Effector memory CD8-positive, alpha-beta T cell (primary cell): ENCODE measurements around the gene SRGAP2B.
"Not testable (repeated sequence)": the region's sequence is repeated elsewhere in the genome, so short reads cannot be mapped to it uniquely, and the experiment has no call there.

Source experiments
- ATAC-seq: fragments of 150-1000 bp; cut with Tn5 transposase; replicated peaks from 2 replicates; pipeline ENCODE4 v1.10.0; 2021; ENCODE audit warnings: mild to moderate bottlenecking, moderate library complexity
- DNase-seq, 3 experiments: peaks; one replicate each; pipeline ENCODE4 v3.0.0; 2021
- H3K27ac Mint-ChIP-seq, 2 donors: one replicate each; pipeline ENCODE4 v1.8.0; 2022; ENCODE audit warnings: mild to moderate bottlenecking in 2 of 2, mixed read lengths in 2 of 2, moderate library complexity in 2 of 2
- H3K27me3 Mint-ChIP-seq, 2 donors: one replicate each; pipeline ENCODE4 v1.8.0; 2022; ENCODE audit warnings: mixed read lengths in 2 of 2
- H3K36me3 Mint-ChIP-seq: one replicate; pipeline ENCODE4 v1.8.0; 2022; ENCODE audit warnings: mild to moderate bottlenecking, moderate library complexity, mixed read lengths; ENCODE audit not compliant: insufficient read depth
- H3K4me1 Mint-ChIP-seq, 2 donors: one replicate each; pipeline ENCODE4 v1.8.0; 2022; ENCODE audit warnings: low read depth in 2 of 2, mixed read lengths in 2 of 2
- H3K4me3 Mint-ChIP-seq, 2 donors: one replicate each; pipeline ENCODE4 v1.8.0; 2022; ENCODE audit warnings: mild to moderate bottlenecking in 2 of 2, mixed read lengths in 2 of 2, moderate library complexity in 2 of 2
- H3K9me3 Mint-ChIP-seq, 2 donors: one replicate each; pipeline ENCODE4 v1.8.0; 2022; ENCODE audit warnings: mixed read lengths in 2 of 2

The SRGAP2B gene

DNA sequence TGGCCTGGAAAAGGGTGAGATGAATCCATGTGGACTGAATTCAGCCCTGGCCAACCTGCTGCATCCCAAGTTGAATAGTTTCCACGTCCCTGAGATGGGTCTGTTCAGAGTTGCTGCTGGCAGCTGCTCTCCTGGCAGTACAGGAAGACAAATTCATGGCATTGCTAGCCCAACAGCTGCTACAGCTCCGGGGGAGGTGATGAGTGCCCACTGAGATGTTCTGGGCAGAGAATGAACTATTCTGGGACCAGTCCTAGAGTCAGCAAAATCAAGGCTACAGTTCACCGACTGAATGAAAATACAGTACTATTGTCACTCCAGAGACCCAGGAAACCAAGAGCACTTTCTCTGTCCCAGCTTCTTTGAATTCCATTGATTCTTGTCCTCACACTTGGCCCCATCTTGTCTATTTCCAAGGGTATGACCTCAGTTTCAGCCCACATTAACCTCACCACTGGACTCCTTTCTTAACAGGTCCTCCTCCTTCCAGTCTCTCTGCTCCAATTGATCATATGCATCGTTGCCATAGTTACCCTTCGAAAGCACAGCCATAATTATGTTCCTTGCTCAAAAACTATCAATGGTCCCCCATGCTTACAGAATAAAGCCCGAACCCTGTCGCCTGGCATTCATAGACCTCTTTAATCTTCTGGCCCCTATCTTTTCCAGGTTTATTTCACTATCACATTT is 108.8 kb downstream of the SRGAP2B start:
- DNase-seq, H3K36me3 Mint-ChIP-seq, H3K9me3 Mint-ChIP-seq, H3K4me1 Mint-ChIP-seq, H3K27me3 Mint-ChIP-seq, H3K4me3 Mint-ChIP-seq, ATAC-seq, H3K27ac Mint-ChIP-seq: not testable (repeated sequence)

GRCh38 chr1:144985550-144986170 is 109.5 kb downstream of the SRGAP2B start:
- not testable (repeated sequence) for H3K9me3 Mint-ChIP-seq, H3K4me3 Mint-ChIP-seq, H3K36me3 Mint-ChIP-seq, ATAC-seq, DNase-seq, H3K27me3 Mint-ChIP-seq, H3K27ac Mint-ChIP-seq, H3K4me1 Mint-ChIP-seq

GRCh38 chr1:144982802-144983525 is 112.2 kb downstream of the SRGAP2B start:
- H3K4me1 Mint-ChIP-seq, H3K27ac Mint-ChIP-seq, H3K27me3 Mint-ChIP-seq, H3K4me3 Mint-ChIP-seq, H3K9me3 Mint-ChIP-seq, ATAC-seq, H3K36me3 Mint-ChIP-seq, DNase-seq: not testable (repeated sequence)

- ATAC-seq, H3K9me3 Mint-ChIP-seq, H3K36me3 Mint-ChIP-seq, H3K4me1 Mint-ChIP-seq, DNase-seq, H3K27ac Mint-ChIP-seq, H3K27me3 Mint-ChIP-seq, H3K4me3 Mint-ChIP-seq: not testable (repeated sequence)
Observed at GRCh38 chr1:144981157-144981556, 114.0 kb downstream of the SRGAP2B start.

- not testable (repeated sequence) for DNase-seq, H3K36me3 Mint-ChIP-seq, H3K27ac Mint-ChIP-seq, H3K27me3 Mint-ChIP-seq, H3K4me3 Mint-ChIP-seq, H3K4me1 Mint-ChIP-seq, H3K9me3 Mint-ChIP-seq, ATAC-seq
Observed at GRCh38 chr1:144979960-144980595, 115.0 kb downstream of the SRGAP2B start.

GRCh38 chr1:144977856-144978255 is 117.3 kb downstream of the SRGAP2B start:
- not testable (repeated sequence) for H3K27ac Mint-ChIP-seq, DNase-seq, H3K36me3 Mint-ChIP-seq, ATAC-seq, H3K9me3 Mint-ChIP-seq, H3K4me1 Mint-ChIP-seq, H3K27me3 Mint-ChIP-seq, H3K4me3 Mint-ChIP-seq

GRCh38 chr1:144971936-144972335 is 123.2 kb downstream of the SRGAP2B start:
- not testable (repeated sequence) for H3K4me1 Mint-ChIP-seq, H3K4me3 Mint-ChIP-seq, H3K27me3 Mint-ChIP-seq, H3K27ac Mint-ChIP-seq, ATAC-seq, H3K36me3 Mint-ChIP-seq, DNase-seq, H3K9me3 Mint-ChIP-seq

DNA sequence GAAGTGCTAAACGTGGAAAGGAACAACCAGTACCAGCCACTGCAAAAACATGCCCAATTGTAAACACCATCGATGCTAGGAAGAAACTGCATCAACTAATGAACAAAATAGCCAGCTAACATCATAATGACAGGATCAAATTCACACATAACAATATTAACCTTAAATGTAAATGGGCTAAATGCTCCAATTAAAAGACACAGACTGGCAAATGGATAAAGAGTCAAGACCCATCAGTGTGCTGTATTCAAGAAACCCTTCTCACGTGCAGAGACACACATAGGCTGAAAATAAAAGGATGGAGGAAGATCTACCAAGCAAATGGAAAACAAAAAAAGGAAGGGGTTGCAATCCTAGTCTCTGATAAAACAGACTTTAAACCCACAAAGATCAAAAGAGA is 128.6 kb downstream of the SRGAP2B start:
- H3K4me3 Mint-ChIP-seq, H3K9me3 Mint-ChIP-seq, H3K27ac Mint-ChIP-seq, H3K36me3 Mint-ChIP-seq, H3K4me1 Mint-ChIP-seq, H3K27me3 Mint-ChIP-seq, DNase-seq, ATAC-seq: not testable (repeated sequence)

DNA sequence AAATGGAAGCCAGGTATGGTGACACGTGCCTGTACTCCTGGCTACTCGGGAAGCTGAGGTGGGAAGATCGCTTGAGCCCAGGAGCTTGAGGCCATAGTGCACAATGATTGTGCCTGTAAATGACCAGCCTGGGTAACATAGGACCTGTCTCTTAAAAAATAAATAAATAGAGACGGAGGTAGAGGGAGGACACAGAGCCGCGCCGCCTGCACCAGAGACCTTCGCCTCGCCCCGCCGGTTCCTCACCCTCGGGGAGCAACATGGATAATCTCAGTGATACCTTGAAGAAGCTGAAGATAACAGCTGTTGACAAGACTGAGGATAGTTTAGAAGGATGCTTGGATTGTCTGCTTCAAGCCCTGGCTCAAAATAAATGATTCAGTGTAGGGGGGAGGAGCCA is 130.4 kb downstream of the SRGAP2B start:
- DNase-seq, H3K9me3 Mint-ChIP-seq, H3K4me1 Mint-ChIP-seq, H3K27me3 Mint-ChIP-seq, H3K36me3 Mint-ChIP-seq, H3K27ac Mint-ChIP-seq, H3K4me3 Mint-ChIP-seq, ATAC-seq: not testable (repeated sequence)

GRCh38 chr1:144964186-144964585 is 130.9 kb downstream of the SRGAP2B start:
- H3K4me1 Mint-ChIP-seq, H3K9me3 Mint-ChIP-seq, DNase-seq, H3K36me3 Mint-ChIP-seq, H3K27me3 Mint-ChIP-seq, H3K4me3 Mint-ChIP-seq, ATAC-seq, H3K27ac Mint-ChIP-seq: not testable (repeated sequence)

DNA sequence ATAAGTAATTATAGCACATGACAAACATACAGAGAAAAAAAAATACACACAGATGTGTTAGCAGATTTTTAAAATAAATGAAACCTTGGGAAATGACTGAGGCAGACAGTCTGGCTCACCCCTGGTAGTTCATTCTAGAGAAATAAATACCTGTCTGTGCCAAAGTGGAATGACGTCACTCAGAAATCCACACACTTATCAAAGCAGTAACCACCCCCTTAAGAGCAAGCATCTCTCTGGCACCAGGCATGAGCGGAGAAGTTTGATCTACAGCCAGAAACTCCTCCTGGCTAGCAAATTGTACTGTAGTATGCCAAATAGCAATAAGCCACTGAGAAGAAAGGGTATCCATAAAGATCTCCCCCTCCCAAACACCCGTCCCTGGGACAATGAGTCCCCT is 131.6 kb downstream of the SRGAP2B start:
- not testable (repeated sequence) for H3K4me1 Mint-ChIP-seq, H3K4me3 Mint-ChIP-seq, H3K36me3 Mint-ChIP-seq, DNase-seq, H3K27ac Mint-ChIP-seq, H3K9me3 Mint-ChIP-seq, ATAC-seq, H3K27me3 Mint-ChIP-seq

DNA sequence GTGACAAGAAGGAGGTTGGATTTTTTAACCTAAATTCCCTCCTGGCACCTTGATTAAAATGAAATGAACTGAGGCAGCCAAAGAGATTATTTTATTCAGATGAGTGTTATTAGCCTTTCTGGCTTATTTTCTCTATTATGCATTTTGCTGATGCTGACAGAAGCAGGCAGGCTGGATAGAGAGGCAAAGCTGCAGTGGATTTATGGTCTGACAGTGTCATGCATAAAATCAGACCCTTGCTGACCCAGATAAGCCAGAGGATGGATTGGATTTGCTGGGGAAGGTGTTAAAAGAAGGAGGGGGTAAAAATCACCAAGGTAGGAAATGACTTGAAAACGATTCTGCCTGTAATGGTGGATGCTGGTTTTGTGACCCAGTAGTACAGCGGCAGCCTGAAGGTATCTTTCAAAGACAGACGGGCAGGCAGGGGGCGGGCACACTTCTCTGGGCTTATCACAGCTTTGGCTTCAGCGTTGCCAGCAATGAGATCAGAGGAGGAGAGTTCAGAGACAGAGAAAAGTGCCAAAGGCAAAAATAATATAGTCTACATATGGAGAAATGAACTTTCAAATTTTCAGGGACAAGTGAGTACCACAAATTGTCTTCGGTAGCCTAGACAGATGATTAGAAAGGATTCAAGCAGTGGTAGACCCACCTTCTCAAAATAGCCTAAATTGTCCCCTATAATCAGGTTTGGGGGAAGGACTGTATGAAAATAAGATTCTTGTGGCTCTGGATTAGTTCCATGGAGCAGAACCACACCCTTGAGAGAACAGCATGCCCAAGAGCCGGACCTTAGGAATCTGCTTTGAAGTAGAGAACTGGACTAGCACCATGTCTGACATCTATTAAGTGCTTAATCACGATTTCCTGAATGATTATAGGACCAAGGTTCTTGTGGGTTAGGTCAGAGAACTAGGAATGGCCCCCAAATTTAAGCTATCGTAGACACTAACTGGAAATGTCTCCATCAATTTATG is 133.2 kb downstream of the SRGAP2B start:
- H3K27me3 Mint-ChIP-seq, H3K36me3 Mint-ChIP-seq, ATAC-seq, H3K4me1 Mint-ChIP-seq, DNase-seq, H3K4me3 Mint-ChIP-seq, H3K27ac Mint-ChIP-seq, H3K9me3 Mint-ChIP-seq: not testable (repeated sequence)

GRCh38 chr1:144960929-144961488 is 134.1 kb downstream of the SRGAP2B start:
- DNase-seq, H3K4me3 Mint-ChIP-seq, H3K27ac Mint-ChIP-seq, H3K4me1 Mint-ChIP-seq, H3K9me3 Mint-ChIP-seq, ATAC-seq, H3K36me3 Mint-ChIP-seq, H3K27me3 Mint-ChIP-seq: not testable (repeated sequence)
